CD4-positive, CD25-positive, alpha-beta regulatory T cell (primary cell): Measurements from ENCODE around the gene ARHGEF39. TPM values are rescaled to one million over a fixed set of nuclear protein-coding genes. Genes with fewer than 3 reads are reported as not detected.
A peak's percentile ranks its signal among the peaks of the same experiment; 100 is the strongest.
"Not testable (repeated sequence)": the region's sequence is repeated elsewhere in the genome, so short reads cannot be mapped to it uniquely, and the experiment has no call there.

Source experiments
- ATAC-seq, 2 donors: fragments of 150-1000 bp; cut with Tn5 transposase; one replicate each; pipeline ENCODE4 v1.10.0; 2021; ENCODE audit warnings: low read depth in 2 of 2, moderate number of reproducible peaks in 2 of 2, moderate library complexity in 1 of 2
- DNase-seq, 3 donors: peaks; one replicate each; pipeline versions ENCODE4 v3.0.0 to v3.0.0-alpha.2; 2012 to 2022; ENCODE audit warnings: mixed read lengths in 1 of 3
- H3K27ac ChIP-seq: one replicate; pipeline ENCODE4 v1.7.0; 2013; ENCODE audit warnings: mild to moderate bottlenecking, low read length; ENCODE audit not compliant: insufficient read depth, poor library complexity, severe bottlenecking
- H3K27me3 ChIP-seq: one replicate; pipeline ENCODE4 v1.7.0; 2013; ENCODE audit warnings: low read length; ENCODE audit not compliant: control insufficient read depth, insufficient read depth
- H3K36me3 ChIP-seq: one replicate; pipeline ENCODE4 v1.7.0; 2013; ENCODE audit warnings: mild to moderate bottlenecking, low read length, moderate library complexity; ENCODE audit not compliant: control insufficient read depth, insufficient read depth
- H3K4me1 ChIP-seq: 2 replicates; pipeline ENCODE4 v1.7.0; 2013; ENCODE audit warnings: mild to moderate bottlenecking, low read length; ENCODE audit not compliant: insufficient read depth, control insufficient read depth, poor library complexity, severe bottlenecking
- H3K4me3 ChIP-seq: one replicate; pipeline ENCODE4 v1.7.0; 2013; ENCODE audit warnings: low read depth, mild to moderate bottlenecking, low read length, moderate library complexity
- H3K9me3 ChIP-seq, 2 experiments: 1 replicate in 1 of 2; 2 replicates in 1 of 2; pipeline ENCODE4 v1.7.0; 2013; ENCODE audit warnings: low read length in 2 of 2, mild to moderate bottlenecking in 1 of 2, moderate library complexity in 1 of 2; ENCODE audit not compliant: control insufficient read depth in 2 of 2
- H3K27ac Mint-ChIP-seq, 3 donors: one replicate each; pipeline ENCODE4 v1.8.0; 2020 to 2022; ENCODE audit warnings: mild to moderate bottlenecking in 3 of 3, mixed read lengths in 3 of 3, moderate library complexity in 2 of 3
- H3K27me3 Mint-ChIP-seq: one replicate; pipeline ENCODE4 v1.8.0; 2022; ENCODE audit warnings: mild to moderate bottlenecking, mixed read lengths
- H3K36me3 Mint-ChIP-seq: one replicate; pipeline ENCODE4 v1.8.0; 2020; ENCODE audit warnings: mixed read lengths
- H3K4me1 Mint-ChIP-seq, 4 donors: one replicate each; pipeline ENCODE4 v1.8.0; 2020 to 2022; ENCODE audit warnings: mixed read lengths in 4 of 4, mild to moderate bottlenecking in 1 of 4
- H3K4me3 Mint-ChIP-seq, 4 donors: one replicate each; pipeline ENCODE4 v1.8.0; 2020 to 2022; ENCODE audit warnings: mild to moderate bottlenecking in 4 of 4, mixed read lengths in 4 of 4, moderate library complexity in 3 of 4
- H3K9me3 Mint-ChIP-seq, 7 donors: one replicate each; pipeline ENCODE4 v1.8.0; 2020 to 2022; ENCODE audit warnings: mixed read lengths in 7 of 7, mild to moderate bottlenecking in 3 of 7, moderate library complexity in 2 of 7
- polyA plus RNA-seq, 4 donors: library from polyadenylated mRNA; unstranded; fragments of 300-500 nt; fragmentation: Illumina TruSeq; gene quantifications; one replicate each; pipeline ENCODE4 v1.2.3, GENCODE V29; 2021
- total RNA-seq: library from RNA; stranded (reverse); gene quantifications from one replicate; pipeline ENCODE4 v1.2.3, GENCODE V29; 2022

ARHGEF39 gene
- total and polyA plus RNA-seq, 5 donors from 2014 or later = 0.36 to 0.84 (median 0.44) TPM

- ATAC-seq, DNase-seq, H3K36me3 ChIP-seq, H3K9me3 Mint-ChIP-seq, H3K27me3 ChIP-seq, H3K36me3 Mint-ChIP-seq, H3K9me3 ChIP-seq: not testable (repeated sequence)
- Histone ChIP-seq H3K4me3 (peak overlapping the region; percentile 90), H3K27ac (peak overlapping the region; percentile 93), H3K4me1 (peaks cover 55% of the 10 kb centered on the region)
- H3K27ac Mint-ChIP-seq = peak overlapping the region; percentile 95 to 98 (median 98)
- peaks cover 4 to 64% (median 43%) of the 10 kb centered on the region in 4 donors for H3K4me1 Mint-ChIP-seq
- H3K27me3 Mint-ChIP-seq = peaks cover 12% of the 10 kb centered on the region
- peak overlapping the region; percentile 96 to 100 (median 97) for H3K4me3 Mint-ChIP-seq
Observed at GRCh38 chr9:35645736-35646135, 19.3 kb downstream of the ARHGEF39 start.

- ATAC-seq (no peak), DNase-seq (no peak)
- Mint-ChIP-seq H3K9me3 (peaks cover 0 to 2% (median 0%) of the 10 kb centered on the region in 7 donors), H3K27me3 (peaks cover 11% of the 10 kb centered on the region), H3K4me1 (peaks cover 14 to 69% (median 44%) of the 10 kb centered on the region in 4 donors), H3K36me3 (peaks cover 4% of the 10 kb centered on the region), H3K27ac (peak overlapping the region in 2 of 3 donors; percentile 76 to 87), H3K4me3 (peak overlapping the region in 2 of 4 donors; percentile 13 to 41)
- no peak overlapping the region for H3K4me3 ChIP-seq
- peaks cover 5% of the 10 kb centered on the region for H3K36me3 ChIP-seq
- no peaks in the 10 kb centered on the region for H3K27me3 ChIP-seq
- peaks cover 37% of the 10 kb centered on the region for H3K4me1 ChIP-seq
- no peaks in the 10 kb centered on the region for H3K9me3 ChIP-seq
- H3K27ac ChIP-seq = no peak overlapping the region
Observed at GRCh38 chr9:35643046-35643445, 21.9 kb downstream of the ARHGEF39 start.

GRCh38 chr9:35641478-35641877 is 23.5 kb downstream of the ARHGEF39 start:
- not testable (repeated sequence) for ATAC-seq, H3K27me3 ChIP-seq, H3K36me3 Mint-ChIP-seq, H3K9me3 Mint-ChIP-seq, DNase-seq, H3K27ac ChIP-seq, H3K4me3 ChIP-seq, H3K9me3 ChIP-seq, H3K27me3 Mint-ChIP-seq, H3K36me3 ChIP-seq
- Mint-ChIP-seq H3K4me1 (peaks cover 14 to 68% (median 39%) of the 10 kb centered on the region in 4 donors), H3K27ac (peak overlapping the region in 1 of 3 donors; percentile 38), H3K4me3 (peak overlapping the region in 1 of 4 donors; percentile 15)
- peaks cover 27% of the 10 kb centered on the region for H3K4me1 ChIP-seq

DNA sequence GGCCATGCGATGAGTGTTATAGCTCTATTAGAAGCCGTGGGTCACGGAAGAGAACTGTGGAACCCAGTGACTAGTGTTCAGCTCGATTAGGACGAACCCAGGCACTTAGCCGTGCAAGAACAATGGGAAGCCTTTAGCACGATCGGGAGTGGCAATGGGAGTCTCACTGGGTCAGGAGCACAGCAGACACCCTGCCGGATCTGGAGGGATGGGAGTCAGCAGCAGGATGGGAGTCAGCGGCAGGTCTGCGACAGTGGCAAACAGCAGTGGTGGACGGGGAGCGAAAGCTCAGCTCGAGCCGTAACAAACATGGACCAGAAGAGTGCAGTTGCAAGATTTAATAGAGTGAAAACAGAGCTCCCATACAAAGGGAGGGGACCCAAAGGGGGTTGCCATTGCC is 24.6 kb downstream of the ARHGEF39 start:
- H3K4me3 Mint-ChIP-seq = peak overlapping the region in 1 of 4 donors; percentile 60
- H3K9me3 Mint-ChIP-seq, H3K9me3 ChIP-seq, H3K27me3 ChIP-seq, ATAC-seq, H3K27me3 Mint-ChIP-seq, H3K4me3 ChIP-seq, H3K27ac ChIP-seq, H3K36me3 ChIP-seq, H3K36me3 Mint-ChIP-seq, DNase-seq: not testable (repeated sequence)
- peak overlapping the region in 1 of 3 donors; percentile 92 for H3K27ac Mint-ChIP-seq
- H3K4me1 ChIP-seq = peaks cover 17% of the 10 kb centered on the region
- peaks cover 14 to 67% (median 38%) of the 10 kb centered on the region in 4 donors for H3K4me1 Mint-ChIP-seq

DNA sequence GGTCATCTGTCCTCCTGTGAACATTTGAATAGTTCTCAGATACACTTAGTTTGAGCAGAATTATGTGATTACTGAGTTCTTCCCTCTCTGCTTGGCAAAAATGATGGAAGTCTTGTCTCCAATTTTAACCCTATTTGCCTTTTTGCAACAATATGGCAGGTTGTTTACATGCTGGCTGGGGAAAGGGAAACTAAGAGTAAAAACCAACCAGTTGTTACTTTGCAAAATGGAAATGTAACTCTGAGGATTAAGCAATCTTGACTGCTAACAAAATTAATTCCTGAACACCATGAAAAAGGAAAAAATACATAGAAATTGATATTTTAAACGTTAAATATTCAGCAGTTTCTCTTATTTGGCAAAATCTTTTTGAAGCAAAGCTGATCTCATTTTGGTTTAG is 25.4 kb downstream of the ARHGEF39 start:
- no peak for DNase-seq
- Mint-ChIP-seq H3K4me1 (peaks cover 12 to 62% (median 37%) of the 10 kb centered on the region in 4 donors), H3K27ac (peak overlapping the region; percentile 45 to 77 (median 63)), H3K27me3 (no peaks in the 10 kb centered on the region), H3K4me3 (peak overlapping the region in 1 of 4 donors; percentile 67), H3K36me3 (peaks cover 4% of the 10 kb centered on the region), H3K9me3 (no peaks in the 10 kb centered on the region)
- Histone ChIP-seq H3K4me3 (peak overlapping the region; percentile 23), H3K27ac (peak overlapping the region; percentile 55), H3K4me1 (peaks cover 14% of the 10 kb centered on the region), H3K9me3 (no peaks in the 10 kb centered on the region), H3K27me3 (no peaks in the 10 kb centered on the region), H3K36me3 (peaks cover 5% of the 10 kb centered on the region)
- no peak for ATAC-seq

DNA sequence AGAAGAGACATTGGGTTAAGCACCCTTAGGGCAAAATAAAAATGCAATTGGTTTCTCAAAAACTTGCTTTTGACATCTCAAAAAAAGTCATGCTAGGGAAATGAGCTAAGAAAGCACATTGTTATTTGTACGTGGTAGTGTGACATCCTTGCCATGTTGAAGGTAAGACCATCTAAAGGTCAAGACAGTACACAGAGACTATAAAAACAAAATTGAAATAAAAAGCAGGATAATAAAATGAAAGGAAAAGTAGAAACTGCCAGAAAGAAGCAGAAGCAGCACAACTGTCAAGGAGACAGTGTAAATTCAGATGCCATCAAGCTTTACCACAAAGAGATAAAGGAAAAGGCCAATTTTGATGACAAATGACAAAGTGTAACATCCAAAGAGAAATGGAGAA is 25.8 kb downstream of the ARHGEF39 start:
- H3K27me3 Mint-ChIP-seq, H3K36me3 Mint-ChIP-seq, H3K4me3 ChIP-seq, H3K36me3 ChIP-seq, H3K9me3 Mint-ChIP-seq, H3K9me3 ChIP-seq, H3K27me3 ChIP-seq: not testable (repeated sequence)
- Mint-ChIP-seq H3K4me1 (peaks cover 10 to 60% (median 33%) of the 10 kb centered on the region in 4 donors), H3K27ac (peak overlapping the region in 2 of 3 donors; percentile 75 to 77), H3K4me3 (peak overlapping the region in 2 of 4 donors; percentile 46 to 67)
- Histone ChIP-seq H3K27ac (peak overlapping the region; percentile 55), H3K4me1 (peaks cover 11% of the 10 kb centered on the region)
- peak in 1 of 2 donors; percentile 14 for ATAC-seq
- peak in 1 of 3 donors; percentile 36 for DNase-seq

GRCh38 chr9:35638751-35639150 is 26.2 kb downstream of the ARHGEF39 start:
- H3K4me3 ChIP-seq, H3K36me3 ChIP-seq, H3K27me3 Mint-ChIP-seq, H3K9me3 ChIP-seq, H3K9me3 Mint-ChIP-seq, H3K27me3 ChIP-seq, H3K36me3 Mint-ChIP-seq: not testable (repeated sequence)
- Mint-ChIP-seq H3K27ac (peak overlapping the region in 1 of 3 donors; percentile 77), H3K4me3 (peak overlapping the region in 3 of 4 donors; percentile 47 to 69 (median 64)), H3K4me1 (peaks cover 10 to 60% (median 32%) of the 10 kb centered on the region in 4 donors)
- peak in 1 of 3 donors; percentile 84 for DNase-seq
- peak overlapping the region; percentile 55 for H3K27ac ChIP-seq
- ATAC-seq = peak; percentile 57 to 69
- H3K4me1 ChIP-seq = peaks cover 11% of the 10 kb centered on the region

- H3K27ac Mint-ChIP-seq = peak overlapping the region; percentile 77 to 88 (median 78)
- H3K36me3 ChIP-seq, H3K9me3 Mint-ChIP-seq, H3K4me3 Mint-ChIP-seq, DNase-seq, H3K4me3 ChIP-seq, H3K27ac ChIP-seq, ATAC-seq, H3K9me3 ChIP-seq, H3K27me3 Mint-ChIP-seq, H3K27me3 ChIP-seq, H3K36me3 Mint-ChIP-seq: not testable (repeated sequence)
- H3K4me1 ChIP-seq = peaks cover 11% of the 10 kb centered on the region
- peaks cover 10 to 54% (median 29%) of the 10 kb centered on the region in 4 donors for H3K4me1 Mint-ChIP-seq
Observed at GRCh38 chr9:35637427-35637955, 27.5 kb downstream of the ARHGEF39 start.
